ENCODE results near the gene SUPV3L1.
"Not testable (repeated sequence)": the region's sequence is repeated elsewhere in the genome, so short reads cannot be mapped to it uniquely, and the experiment has no call there.

The SUPV3L1 gene

GRCh38 chr10:69179743-69180524 is at the start of gene SUPV3L1:
Gene SUPV3L1, plus strand, starts transcription at chr10:69180234. Its CDS starts 58 bp downstream, at chr10:69180292.
- DNase-seq: peak; percentile 94

- DNase-seq: no peak
Measured at GRCh38 chr10:69130251-69130650, 49.8 kb upstream of the SUPV3L1 start.

DNA sequence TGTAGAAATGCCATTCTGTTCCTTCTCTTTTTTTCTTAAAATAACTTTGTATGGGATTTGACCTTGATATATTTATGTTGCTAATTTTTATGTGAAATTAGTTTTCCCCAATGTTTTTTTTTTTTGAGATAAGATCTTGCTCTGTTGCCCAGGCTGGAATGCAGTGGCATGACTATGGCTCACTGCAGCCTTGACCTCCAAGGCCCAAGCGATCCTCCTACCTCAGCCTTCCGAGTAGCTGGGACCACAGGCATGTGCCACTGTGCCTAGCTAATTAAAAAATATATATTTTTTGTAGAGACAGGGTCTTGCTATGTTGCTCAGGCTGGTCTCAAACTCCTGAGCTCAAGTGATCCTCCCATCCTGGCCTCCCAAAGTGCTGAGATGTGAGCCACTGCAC is 40.1 kb upstream of the SUPV3L1 start:
- no peak for DNase-seq

DNA sequence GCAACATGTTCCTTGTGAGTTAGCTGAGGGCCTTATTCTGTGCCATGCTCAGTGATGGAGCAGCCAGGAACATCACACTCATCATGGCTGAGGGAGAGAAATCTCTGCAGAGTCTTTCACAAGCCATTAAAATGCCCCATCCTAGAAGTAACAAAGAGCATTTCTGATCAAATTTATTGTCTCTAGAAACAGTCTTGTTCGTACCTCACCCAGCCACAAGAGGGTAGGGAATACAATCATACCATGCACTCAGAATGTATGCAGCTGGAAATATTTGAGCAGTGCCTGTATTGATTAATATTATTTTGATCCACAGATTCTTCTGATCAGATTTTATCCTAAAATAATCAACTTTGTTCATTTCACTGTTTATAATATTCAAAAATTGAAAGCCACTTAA is 38.7 kb upstream of the SUPV3L1 start:
- no peak for DNase-seq

DNA sequence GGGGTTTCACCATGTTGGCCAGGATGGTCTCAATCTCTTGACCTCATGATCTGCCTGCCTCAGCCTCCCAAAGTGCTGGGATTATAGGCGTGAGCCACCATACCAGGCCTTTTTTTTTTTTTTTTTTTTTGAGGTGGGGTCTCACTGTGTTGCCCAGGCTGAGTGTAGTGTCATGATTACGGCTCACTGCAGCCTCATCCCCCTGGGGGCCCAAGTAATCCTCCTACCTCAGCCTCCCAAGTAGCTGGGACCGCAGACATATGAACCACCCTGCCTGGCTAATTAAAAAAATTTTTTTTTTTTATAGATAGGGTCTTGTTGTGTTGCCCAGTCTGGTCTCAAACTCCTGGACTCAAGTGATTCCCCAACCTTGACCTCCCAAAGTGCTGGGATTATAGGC is 38.0 kb upstream of the SUPV3L1 start:
- DNase-seq: not testable (repeated sequence)

- DNase-seq: no peak
Measured at GRCh38 chr10:69142983-69143382, 37.1 kb upstream of the SUPV3L1 start.

DNA sequence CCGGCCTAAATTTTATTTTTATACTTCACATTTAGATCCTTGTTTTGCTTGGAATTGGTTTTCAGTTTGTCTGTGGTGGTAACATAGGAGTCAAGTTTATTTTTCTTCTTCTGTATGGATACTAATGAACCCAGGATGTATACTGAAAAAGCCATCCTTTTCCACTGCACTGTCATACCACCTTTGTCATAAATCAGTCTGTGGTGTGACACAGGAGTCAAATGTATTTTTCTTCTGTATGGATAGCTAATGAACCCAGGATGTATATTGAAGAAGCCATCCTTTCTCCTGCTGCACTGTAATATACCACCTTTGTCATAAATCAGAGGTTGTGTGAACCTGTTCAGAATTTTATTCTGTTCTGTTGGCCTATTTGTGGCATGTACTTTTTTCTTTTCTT is 34.7 kb upstream of the SUPV3L1 start:
- DNase-seq: no peak

- no peak for DNase-seq
Measured at GRCh38 chr10:69145864-69146263, 34.2 kb upstream of the SUPV3L1 start.

GRCh38 chr10:69146759-69147158 is 33.3 kb upstream of the SUPV3L1 start:
- DNase-seq: no peak

- DNase-seq: peak; percentile 44
Measured at GRCh38 chr10:69151984-69152383, 28.1 kb upstream of the SUPV3L1 start.

- no peak for DNase-seq
Measured at GRCh38 chr10:69153227-69153626, 26.8 kb upstream of the SUPV3L1 start.

GRCh38 chr10:69160809-69161241 is 19.2 kb upstream of the SUPV3L1 start:
- no peak for DNase-seq

DNA sequence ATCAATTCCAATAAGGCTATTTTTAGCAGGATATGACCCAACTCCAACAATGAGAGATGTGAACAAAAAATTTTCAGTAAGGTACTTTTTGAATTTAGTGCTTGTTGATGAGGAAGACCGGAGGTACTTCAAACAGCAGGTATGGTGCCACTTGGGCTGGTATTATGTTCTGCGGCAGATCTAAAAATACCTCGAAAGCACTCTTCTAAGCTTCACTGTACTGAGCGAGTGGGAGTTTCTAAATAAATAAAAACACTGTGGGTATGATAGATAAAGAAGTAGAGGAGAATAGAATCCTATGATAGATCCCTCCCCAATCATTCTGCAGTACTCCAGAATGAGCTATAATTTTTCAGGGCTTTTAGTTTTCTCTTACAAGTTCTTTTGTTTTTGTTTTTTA is 11.5 kb upstream of the SUPV3L1 start:
- DNase-seq: no peak

DNA sequence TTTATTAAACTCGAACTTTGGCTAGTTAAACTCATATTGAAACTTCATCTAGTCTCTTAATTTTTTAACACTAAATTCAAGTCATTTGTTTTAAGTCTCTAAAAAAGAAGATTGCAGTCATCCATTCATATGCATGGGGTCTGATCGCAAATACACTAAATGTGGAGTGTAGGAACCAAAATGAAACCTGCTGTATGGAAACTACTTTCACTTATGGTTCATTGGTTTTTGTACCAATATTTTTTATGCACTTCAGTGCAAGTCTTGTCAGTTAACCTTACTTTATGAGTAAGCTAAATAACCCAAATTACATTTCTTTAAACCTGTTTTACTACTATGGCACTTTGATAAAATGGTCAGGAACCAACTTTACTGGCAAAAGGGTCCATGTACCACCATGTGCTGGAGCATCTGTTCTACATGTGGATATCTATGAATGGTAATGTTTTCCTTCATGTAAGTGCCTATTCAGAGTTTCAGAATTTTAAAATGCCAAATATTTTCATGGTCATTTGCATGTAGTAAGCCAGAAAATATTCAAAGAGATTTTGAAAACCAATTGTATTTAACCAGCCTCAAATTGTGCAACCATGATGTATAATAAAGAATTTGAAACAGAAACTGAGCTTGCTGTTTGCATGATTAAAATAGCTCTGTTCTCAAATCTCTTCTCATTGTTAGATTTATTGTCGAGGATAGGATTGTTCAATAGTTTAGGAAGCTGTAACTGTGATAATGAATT is 7.6 kb upstream of the SUPV3L1 start:
- no peak for DNase-seq

GRCh38 chr10:69175326-69175725 is 4.7 kb upstream of the SUPV3L1 start:
- not testable (repeated sequence) for DNase-seq

DNA sequence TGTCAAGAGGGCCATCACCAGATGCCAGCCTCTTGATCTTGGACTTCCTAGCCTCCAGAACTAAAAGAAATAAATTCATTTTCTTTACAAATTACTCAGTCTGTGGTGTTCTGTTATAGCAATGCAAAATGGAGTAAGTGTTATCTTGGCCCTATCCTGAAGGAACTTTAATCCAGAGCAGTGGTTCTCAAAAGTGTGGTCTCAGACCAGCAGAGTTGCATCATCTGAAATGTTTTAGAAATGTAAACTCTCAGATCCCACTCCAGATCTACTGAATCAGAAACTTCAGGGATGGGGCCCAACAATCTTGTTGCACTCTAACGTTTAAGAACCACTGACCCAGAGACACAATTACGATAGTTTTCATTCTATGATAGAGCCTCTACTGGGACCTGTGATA is 3.2 kb upstream of the SUPV3L1 start:
- no peak for DNase-seq

GRCh38 chr10:69179089-69179742 is 818 bp upstream of the SUPV3L1 start:
- no peak for DNase-seq

DNA sequence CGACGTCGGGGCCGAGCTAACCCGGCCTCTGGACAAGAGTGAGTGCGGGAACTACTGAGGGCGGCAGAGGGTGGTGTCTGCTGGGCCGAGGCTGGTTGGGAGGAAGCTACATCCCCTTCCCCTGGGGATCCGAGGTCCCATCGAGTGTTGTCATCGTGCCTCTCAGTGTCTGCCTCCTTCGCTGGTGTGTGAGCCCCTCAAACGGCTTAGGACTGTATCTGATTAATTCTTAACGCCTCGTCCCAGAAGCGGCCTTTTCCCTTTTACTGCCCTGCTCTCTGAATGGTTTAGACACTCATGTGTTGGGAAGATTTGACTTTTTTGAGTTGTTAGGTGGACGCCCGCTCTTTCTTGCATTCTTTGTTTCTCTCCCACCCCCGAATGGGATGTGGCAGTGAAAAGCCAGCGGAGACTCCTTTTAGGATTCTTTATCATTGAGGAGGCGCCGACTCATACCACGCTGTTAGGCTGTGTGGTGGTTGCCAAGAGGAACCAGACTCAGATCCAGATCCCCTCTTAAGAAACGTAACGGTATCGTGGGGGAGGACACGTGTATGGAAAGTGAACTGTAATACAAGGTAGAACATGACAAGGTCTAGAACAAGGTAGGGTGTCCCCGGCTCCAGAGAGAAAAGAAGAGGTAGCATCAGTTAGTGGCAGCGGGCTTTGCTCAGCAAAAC is 631 bp downstream of the SUPV3L1 start:
- peak; percentile 13 for DNase-seq

DNA sequence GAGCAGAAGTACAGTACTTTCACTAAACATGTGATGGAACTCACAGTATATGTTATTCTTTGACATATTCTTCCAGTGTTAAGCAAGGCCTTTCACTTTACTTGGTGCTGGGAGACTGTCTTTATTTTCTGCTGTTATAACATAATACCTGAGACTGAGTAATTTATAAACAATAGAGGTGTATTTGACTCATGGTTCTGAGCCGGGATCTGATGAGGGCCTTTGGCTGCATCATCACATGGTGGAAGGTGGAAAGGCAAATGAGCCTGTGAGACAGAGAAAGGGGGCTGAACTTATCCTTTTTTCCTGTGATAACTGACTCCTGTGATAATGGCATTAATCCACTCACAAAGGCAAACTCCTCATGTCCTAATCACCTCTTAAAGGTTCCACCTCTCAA is 1.4 kb downstream of the SUPV3L1 start:
- no peak for DNase-seq

GRCh38 chr10:69182005-69182404 is 2.0 kb downstream of the SUPV3L1 start:
- DNase-seq: no peak

- DNase-seq: no peak
Measured at GRCh38 chr10:69186524-69186923, 6.5 kb downstream of the SUPV3L1 start.

DNA sequence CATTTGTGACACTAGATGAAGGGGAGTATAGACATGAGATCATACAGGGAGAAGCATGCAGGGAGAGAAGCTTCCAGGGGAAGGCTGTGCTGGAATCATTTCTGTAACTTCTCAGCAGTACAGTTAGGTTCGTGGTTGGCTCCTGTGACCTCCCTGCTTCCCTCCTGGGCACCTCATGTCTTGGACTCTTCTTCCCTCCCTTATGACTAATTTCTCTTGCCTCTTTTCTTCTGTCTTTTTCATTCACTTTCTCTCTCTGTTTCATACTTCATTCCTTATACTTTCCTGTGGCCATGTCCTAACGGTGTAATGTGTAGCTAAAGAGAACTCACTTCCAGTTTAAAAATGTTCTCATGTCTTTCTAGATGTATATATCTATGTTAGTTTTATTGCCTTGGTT is 21.0 kb downstream of the SUPV3L1 start:
- no peak for DNase-seq

DNA sequence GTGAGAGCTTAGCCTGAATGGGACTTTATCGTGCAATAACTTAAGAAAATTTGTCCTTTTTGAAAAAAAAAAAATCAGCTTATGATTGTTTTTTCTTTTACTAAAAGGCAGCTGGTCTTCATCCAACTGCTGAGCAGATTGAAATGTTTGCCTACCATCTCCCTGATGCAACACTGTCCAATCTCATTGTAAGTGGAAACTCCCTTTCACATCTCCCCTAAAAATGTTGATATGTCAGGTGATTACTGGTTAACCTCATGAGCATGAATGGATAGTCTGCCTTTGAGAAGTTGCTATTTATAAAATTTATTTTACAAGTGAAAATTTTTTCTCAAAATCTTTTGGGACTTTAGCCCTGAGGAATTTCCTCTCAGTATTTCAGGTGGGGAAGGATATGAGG is 22.3 kb downstream of the SUPV3L1 start:
- peak; percentile 50 for DNase-seq
